OCI-LY3 (cell line): ENCODE data around the gene PRKCE.

Experiments used
- H2AFZ ChIP-seq: fragments of 200-600, 300-600 bp; shearing (Covaris generic); 2 replicates; pipeline ENCODE4 v1.6.0; 2014; ENCODE audit warnings: antibody characterized with exemption, low read depth, low read length
- H3K27ac ChIP-seq: fragments of 200-600, 300-600 bp; sonication (generic); 2 replicates; pipeline ENCODE4 v1.5.1; 2014; ENCODE audit warnings: mild to moderate bottlenecking, low read length, moderate library complexity, mixed read lengths
- H3K27me3 ChIP-seq: fragments of 200-600, 300-600 bp; sonication (generic); 2 replicates; pipeline ENCODE4 v1.6.1; 2014; ENCODE audit warnings: low read depth, low read length, mixed read lengths
- H3K36me3 ChIP-seq: fragments of 200-600, 300-600 bp; sonication (generic); replicated peaks from 2 replicates; pipeline ENCODE3; 2014; ENCODE audit warnings: low read depth, low read length, mixed read lengths
- H3K4me1 ChIP-seq: fragments of 300-600, 200-600 bp; sonication (generic); 2 replicates; pipeline ENCODE4 v1.6.1; 2014; ENCODE audit warnings: low read length, mixed read lengths
- H3K4me2 ChIP-seq: fragments of 200-600, 300-600 bp; sonication (generic); 2 replicates; pipeline ENCODE4 v1.6.1; 2014; ENCODE audit warnings: low read length, mixed read lengths
- H3K4me3 ChIP-seq: fragments of 300-600, 200-600 bp; sonication (generic); 2 replicates; pipeline ENCODE4 v1.5.1; 2014; ENCODE audit warnings: antibody characterized with exemption, mild to moderate bottlenecking, low read length, moderate library complexity
- H3K79me2 ChIP-seq: fragments of 300-600, 200-600 bp; shearing (Covaris generic); 2 replicates; pipeline ENCODE4 v1.6.1; 2014; ENCODE audit warnings: mild to moderate bottlenecking, low read length, mixed read lengths
- H3K9ac ChIP-seq: fragments of 300-600, 200-600 bp; shearing (Covaris generic); 2 replicates; pipeline ENCODE4 v1.6.0; 2014; ENCODE audit warnings: mild to moderate bottlenecking, low read length, moderate library complexity
- H3K9me3 ChIP-seq: fragments of 200-600, 300-600 bp; shearing (Covaris generic); 2 replicates; pipeline ENCODE4 v1.6.1; 2014; ENCODE audit warnings: low read length, mixed read lengths; ENCODE audit not compliant: insufficient read depth
- H4K20me1 ChIP-seq: fragments of 200-600, 300-600 bp; sonication (generic); 2 replicates; pipeline ENCODE4 v1.6.1; 2016; ENCODE audit warnings: low read length, mixed read lengths; ENCODE audit not compliant: insufficient read depth
- CTCF ChIP-seq: fragments of 200-600, 300-600 bp; sonication (generic); IDR thresholded peaks from 2 replicates; pipeline ENCODE4 v1.5.1; 2014; ENCODE audit warnings: antibody characterized with exemption, low read length, low read depth
- EZH2phosphoT487 ChIP-seq: fragments of 200-600 bp; shearing (Covaris generic); IDR thresholded peaks from 2 replicates; pipeline ENCODE4 v1.6.1; 2018; ENCODE audit warnings: antibody characterized with exemption, mixed run types, low read depth

The PRKCE gene

GRCh38 chr2:46029332-46029811 lies 377.9 kb downstream of the PRKCE start:
- no peak overlapping the region for H3K4me3 ChIP-seq
- H2AFZ ChIP-seq, result no peak overlapping the region
- no peaks in the 10 kb centered on the region for H3K79me2 ChIP-seq
- no peak overlapping the region for H3K27ac ChIP-seq
- H3K27me3 ChIP-seq, result peaks cover 25% of the 10 kb centered on the region
- peaks cover 3% of the 10 kb centered on the region; the same call in 1 of the 2 replicates for H3K4me1 ChIP-seq
- H3K36me3 ChIP-seq, result no peaks in the 10 kb centered on the region
- H3K4me2 ChIP-seq, result no peak overlapping the region
- TF ChIP-seq CTCF (peak; percentile 46), EZH2phosphoT487 (no peak)
- H3K9me3 ChIP-seq, result no peaks in the 10 kb centered on the region
- H4K20me1 ChIP-seq, result no peaks in the 10 kb centered on the region
- no peak overlapping the region for H3K9ac ChIP-seq

GRCh38 chr2:46030330-46030729 lies 378.9 kb downstream of the PRKCE start:
- Histone ChIP-seq H4K20me1 (no peaks in the 10 kb centered on the region), H3K36me3 (no peaks in the 10 kb centered on the region), H3K4me2 (no peak overlapping the region), H3K27ac (no peak overlapping the region), H3K9ac (no peak overlapping the region), H3K79me2 (no peaks in the 10 kb centered on the region), H3K9me3 (no peaks in the 10 kb centered on the region), H3K27me3 (peaks cover 25% of the 10 kb centered on the region), H2AFZ (no peak overlapping the region), H3K4me1 (peaks cover 3% of the 10 kb centered on the region; the same call in 1 of the 2 replicates), H3K4me3 (no peak overlapping the region)
- TF ChIP-seq EZH2phosphoT487 (no peak), CTCF (no peak)

- Histone ChIP-seq H2AFZ (no peak overlapping the region), H3K4me1 (peaks cover 3% of the 10 kb centered on the region; the same call in 1 of the 2 replicates), H3K9me3 (no peaks in the 10 kb centered on the region), H4K20me1 (no peaks in the 10 kb centered on the region), H3K4me3 (no peak overlapping the region), H3K79me2 (no peaks in the 10 kb centered on the region), H3K9ac (no peak overlapping the region), H3K27ac (no peak overlapping the region), H3K4me2 (no peak overlapping the region), H3K36me3 (no peaks in the 10 kb centered on the region), H3K27me3 (peaks cover 25% of the 10 kb centered on the region)
- TF ChIP-seq CTCF, result no peak
- TF ChIP-seq EZH2phosphoT487, result no peak
These were observed 380.8 kb downstream of the PRKCE start for GRCh38 chr2:46032161-46032813.

GRCh38 chr2:46032996-46033395 lies 381.5 kb downstream of the PRKCE start:
- Histone ChIP-seq H3K9me3 (no peaks in the 10 kb centered on the region), H4K20me1 (no peaks in the 10 kb centered on the region), H3K27me3 (peaks cover 25% of the 10 kb centered on the region), H3K79me2 (no peaks in the 10 kb centered on the region), H3K4me3 (no peak overlapping the region), H3K4me2 (no peak overlapping the region), H3K36me3 (no peaks in the 10 kb centered on the region), H3K4me1 (peaks cover 3% of the 10 kb centered on the region; the same call in 1 of the 2 replicates), H3K27ac (no peak overlapping the region), H3K9ac (no peak overlapping the region), H2AFZ (no peak overlapping the region)
- TF ChIP-seq CTCF (no peak), EZH2phosphoT487 (no peak)
